ENCODE data around the gene NACC2.

NACC2 gene

GRCh38 chr9:135990468-135991429 is 104.3 kb downstream of the NACC2 start:
- DNase-seq = peak; percentile 82

GRCh38 chr9:135989722-135990467 is 105.2 kb downstream of the NACC2 start:
- peak; percentile 18 for DNase-seq

GRCh38 chr9:135989157-135989556 is 105.9 kb downstream of the NACC2 start:
- no peak for DNase-seq

GRCh38 chr9:135988493-135988892 is 106.6 kb downstream of the NACC2 start:
- DNase-seq = no peak

GRCh38 chr9:135987838-135988404 is 107.2 kb downstream of the NACC2 start:
- DNase-seq = no peak

GRCh38 chr9:135986605-135987004 is 108.5 kb downstream of the NACC2 start:
- DNase-seq = no peak

- no peak for DNase-seq
These were observed 109.2 kb downstream of the NACC2 start for GRCh38 chr9:135985889-135986288.

- DNase-seq = no peak
These were observed 109.7 kb downstream of the NACC2 start for GRCh38 chr9:135985459-135985774.

- DNase-seq = no peak
These were observed 110.9 kb downstream of the NACC2 start for GRCh38 chr9:135984072-135984710.

GRCh38 chr9:135983208-135984071 is 111.6 kb downstream of the NACC2 start:
- DNase-seq = no peak

- no peak for DNase-seq
These were observed 112.4 kb downstream of the NACC2 start for GRCh38 chr9:135982499-135983207.

GRCh38 chr9:135980926-135981630 is 114.0 kb downstream of the NACC2 start:
- DNase-seq = no peak

- DNase-seq = no peak
These were observed 115.4 kb downstream of the NACC2 start for GRCh38 chr9:135979547-135980166.

- DNase-seq = no peak
These were observed 116.2 kb downstream of the NACC2 start for GRCh38 chr9:135978642-135979546.

- DNase-seq = no peak
These were observed 118.1 kb downstream of the NACC2 start for GRCh38 chr9:135976944-135977343.

GRCh38 chr9:135976531-135976930 is 118.6 kb downstream of the NACC2 start:
- no peak for DNase-seq

- no peak for DNase-seq
These were observed 119.3 kb downstream of the NACC2 start for GRCh38 chr9:135975834-135976233.

- no peak for DNase-seq
These were observed 120.9 kb downstream of the NACC2 start for GRCh38 chr9:135974220-135974573.

Data from NCI-H774 (cell line).